ENCODE data around the gene HS3ST1.

HS3ST1 gene

DNA sequence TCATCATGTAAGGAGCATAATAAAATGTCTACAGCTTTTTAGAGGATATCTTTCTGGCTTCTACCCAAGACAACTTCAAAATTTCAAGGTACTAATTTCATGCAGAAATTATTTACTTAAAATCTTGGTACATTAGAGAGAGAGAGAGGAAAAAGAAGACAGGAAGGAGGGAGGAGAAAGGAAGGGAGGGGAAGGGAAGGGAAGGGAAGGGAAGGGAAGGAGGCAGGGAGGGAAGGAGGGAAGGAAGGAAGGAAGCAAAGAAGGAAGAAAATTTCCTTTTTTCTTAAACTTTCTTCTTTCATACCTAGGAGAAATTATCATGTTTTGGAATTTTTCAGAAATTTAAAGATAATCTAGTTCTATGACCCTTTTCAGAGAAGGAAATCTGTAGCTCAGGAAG, 61.8 kb downstream of the HS3ST1 start:
- H3K9me2 ChIP-seq (replicated peaks; ENCODE audit: control insufficient read depth, low read length) = no peaks in the 10 kb centered on the region
- no peaks in the 10 kb centered on the region; the same call in 1 of the 2 replicates for H3K9me3 ChIP-seq (ENCODE audit: control insufficient read depth, insufficient read depth, low read length)
- H3K27ac ChIP-seq (ENCODE audit: low read depth, low read length) = no peak overlapping the region
- no peak overlapping the region for H3K4me2 ChIP-seq (ENCODE audit: low read length)
- H3K79me2 ChIP-seq (ENCODE audit: control insufficient read depth, low read length) = no peaks in the 10 kb centered on the region
- H3K36me3 ChIP-seq (ENCODE audit: control insufficient read depth, low read length) = no peaks in the 10 kb centered on the region
- no peaks in the 10 kb centered on the region for H3F3A ChIP-seq (ENCODE audit: control insufficient read depth, insufficient read depth)
- no peak overlapping the region for H3K4me3 ChIP-seq (ENCODE audit: low read length)
- no peaks in the 10 kb centered on the region for H4K20me1 ChIP-seq (ENCODE audit: control insufficient read depth, insufficient read depth, low read depth, low read length)
- no peaks in the 10 kb centered on the region for H3K27me3 ChIP-seq (ENCODE audit: control insufficient read depth, low read length)
- no peaks in the 10 kb centered on the region for H3K4me1 ChIP-seq (ENCODE audit: control insufficient read depth, low read length)
- TF ChIP-seq, protein P1, sequence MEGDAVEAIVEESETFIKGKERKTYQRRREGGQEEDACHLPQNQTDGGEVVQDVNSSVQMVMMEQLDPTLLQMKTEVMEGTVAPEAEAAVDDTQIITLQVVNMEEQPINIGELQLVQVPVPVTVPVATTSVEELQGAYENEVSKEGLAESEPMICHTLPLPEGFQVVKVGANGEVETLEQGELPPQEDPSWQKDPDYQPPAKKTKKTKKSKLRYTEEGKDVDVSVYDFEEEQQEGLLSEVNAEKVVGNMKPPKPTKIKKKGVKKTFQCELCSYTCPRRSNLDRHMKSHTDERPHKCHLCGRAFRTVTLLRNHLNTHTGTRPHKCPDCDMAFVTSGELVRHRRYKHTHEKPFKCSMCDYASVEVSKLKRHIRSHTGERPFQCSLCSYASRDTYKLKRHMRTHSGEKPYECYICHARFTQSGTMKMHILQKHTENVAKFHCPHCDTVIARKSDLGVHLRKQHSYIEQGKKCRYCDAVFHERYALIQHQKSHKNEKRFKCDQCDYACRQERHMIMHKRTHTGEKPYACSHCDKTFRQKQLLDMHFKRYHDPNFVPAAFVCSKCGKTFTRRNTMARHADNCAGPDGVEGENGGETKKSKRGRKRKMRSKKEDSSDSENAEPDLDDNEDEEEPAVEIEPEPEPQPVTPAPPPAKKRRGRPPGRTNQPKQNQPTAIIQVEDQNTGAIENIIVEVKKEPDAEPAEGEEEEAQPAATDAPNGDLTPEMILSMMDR (IDR thresholded peaks at IDR 0.05; ENCODE audit: low read depth, low read length, poor library complexity, severe bottlenecking) = no peak
- no peak for TF ChIP-seq EZH2phosphoT487 (IDR thresholded peaks at IDR 0.05; ENCODE audit: borderline replicate concordance, low read length)

DNA sequence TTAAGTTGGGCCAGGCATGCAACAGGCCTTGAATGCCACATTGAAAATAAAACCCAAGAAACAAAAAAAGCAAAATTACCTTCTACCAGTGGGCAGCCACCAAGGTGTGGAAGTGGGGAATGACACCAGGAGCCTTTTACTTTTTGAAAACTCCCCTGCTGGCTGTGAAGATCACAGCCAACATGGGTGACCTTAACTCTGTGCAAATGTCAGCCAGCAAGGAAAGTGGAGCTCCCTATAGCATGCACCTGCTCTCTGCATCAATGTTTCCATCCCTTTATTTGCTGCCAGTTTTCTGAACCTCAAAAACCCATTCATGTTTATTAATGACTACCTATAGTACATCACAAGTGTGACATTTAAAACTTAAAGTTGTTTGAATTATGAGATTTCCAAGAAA, 63.7 kb downstream of the HS3ST1 start:
- TF ChIP-seq EZH2phosphoT487 (IDR thresholded peaks at IDR 0.05; ENCODE audit: borderline replicate concordance, low read length) = no peak
- TF ChIP-seq, protein P1 (IDR thresholded peaks at IDR 0.05; ENCODE audit: low read depth, low read length, poor library complexity, severe bottlenecking) = no peak
- no peaks in the 10 kb centered on the region for H4K20me1 ChIP-seq (ENCODE audit: control insufficient read depth, insufficient read depth, low read depth, low read length)
- no peaks in the 10 kb centered on the region for H3K79me2 ChIP-seq (ENCODE audit: control insufficient read depth, low read length)
- H3K9me2 ChIP-seq (replicated peaks; ENCODE audit: control insufficient read depth, low read length) = no peaks in the 10 kb centered on the region
- H3F3A ChIP-seq (ENCODE audit: control insufficient read depth, insufficient read depth) = no peaks in the 10 kb centered on the region
- H3K4me3 ChIP-seq (ENCODE audit: low read length) = no peak overlapping the region
- H3K27me3 ChIP-seq (ENCODE audit: control insufficient read depth, low read length) = no peaks in the 10 kb centered on the region
- H3K36me3 ChIP-seq (ENCODE audit: control insufficient read depth, low read length) = no peaks in the 10 kb centered on the region
- no peak overlapping the region for H3K27ac ChIP-seq (ENCODE audit: low read depth, low read length)
- no peaks in the 10 kb centered on the region for H3K4me1 ChIP-seq (ENCODE audit: control insufficient read depth, low read length)
- H3K4me2 ChIP-seq (ENCODE audit: low read length) = no peak overlapping the region
- H3K9me3 ChIP-seq (ENCODE audit: control insufficient read depth, insufficient read depth, low read length) = no peaks in the 10 kb centered on the region; the same call in 1 of the 2 replicates

DNA sequence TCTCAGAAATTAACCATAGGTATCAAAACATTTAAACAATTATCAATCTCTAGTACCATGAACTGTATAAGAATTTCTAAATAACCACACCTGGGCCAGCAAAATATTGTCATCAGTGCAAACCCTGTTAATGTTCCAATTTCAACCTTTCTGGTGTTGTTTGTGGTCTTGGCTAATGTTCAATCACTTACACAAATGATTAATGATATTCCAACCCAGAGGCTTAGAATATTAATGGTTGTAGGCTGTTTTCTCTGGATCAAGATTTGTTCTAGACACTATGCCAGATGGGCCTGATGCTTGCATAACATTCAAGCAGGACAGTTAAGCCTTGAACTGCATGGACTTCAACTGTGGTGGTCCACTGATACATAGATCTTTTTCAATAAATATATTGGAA, 69.1 kb downstream of the HS3ST1 start:
- H3K36me3 ChIP-seq (ENCODE audit: control insufficient read depth, low read length) = no peaks in the 10 kb centered on the region
- 0 out of 2 replicates have a peak, but pooled peaks cover 6% of the 10 kb centered on the region for H3K9me3 ChIP-seq (ENCODE audit: control insufficient read depth, insufficient read depth, low read length)
- TF ChIP-seq, protein P1 (IDR thresholded peaks at IDR 0.05; ENCODE audit: low read depth, low read length, poor library complexity, severe bottlenecking) = no peak
- TF ChIP-seq EZH2phosphoT487 (IDR thresholded peaks at IDR 0.05; ENCODE audit: borderline replicate concordance, low read length) = no peak
- no peaks in the 10 kb centered on the region for H3K4me1 ChIP-seq (ENCODE audit: control insufficient read depth, low read length)
- no peaks in the 10 kb centered on the region for H3K27me3 ChIP-seq (ENCODE audit: control insufficient read depth, low read length)
- H3K9me2 ChIP-seq (replicated peaks; ENCODE audit: control insufficient read depth, low read length) = no peaks in the 10 kb centered on the region
- H3K79me2 ChIP-seq (ENCODE audit: control insufficient read depth, low read length) = no peaks in the 10 kb centered on the region
- H3K4me2 ChIP-seq (ENCODE audit: low read length) = no peak overlapping the region
- no peak overlapping the region for H3K27ac ChIP-seq (ENCODE audit: low read depth, low read length)
- no peak overlapping the region for H3K4me3 ChIP-seq (ENCODE audit: low read length)
- no peaks in the 10 kb centered on the region for H3F3A ChIP-seq (ENCODE audit: control insufficient read depth, insufficient read depth)
- no peaks in the 10 kb centered on the region for H4K20me1 ChIP-seq (ENCODE audit: control insufficient read depth, insufficient read depth, low read depth, low read length)

Measured in DOHH2 (cell line).